HK-2 (cell line): ENCODE results near the gene DBN1.

Experiments
- DNase-seq: peaks from one replicate; pipeline ENCODE4 v3.0.0-alpha.2; 2018; ENCODE audit not compliant: unreplicated experiment

Gene DBN1

DNA sequence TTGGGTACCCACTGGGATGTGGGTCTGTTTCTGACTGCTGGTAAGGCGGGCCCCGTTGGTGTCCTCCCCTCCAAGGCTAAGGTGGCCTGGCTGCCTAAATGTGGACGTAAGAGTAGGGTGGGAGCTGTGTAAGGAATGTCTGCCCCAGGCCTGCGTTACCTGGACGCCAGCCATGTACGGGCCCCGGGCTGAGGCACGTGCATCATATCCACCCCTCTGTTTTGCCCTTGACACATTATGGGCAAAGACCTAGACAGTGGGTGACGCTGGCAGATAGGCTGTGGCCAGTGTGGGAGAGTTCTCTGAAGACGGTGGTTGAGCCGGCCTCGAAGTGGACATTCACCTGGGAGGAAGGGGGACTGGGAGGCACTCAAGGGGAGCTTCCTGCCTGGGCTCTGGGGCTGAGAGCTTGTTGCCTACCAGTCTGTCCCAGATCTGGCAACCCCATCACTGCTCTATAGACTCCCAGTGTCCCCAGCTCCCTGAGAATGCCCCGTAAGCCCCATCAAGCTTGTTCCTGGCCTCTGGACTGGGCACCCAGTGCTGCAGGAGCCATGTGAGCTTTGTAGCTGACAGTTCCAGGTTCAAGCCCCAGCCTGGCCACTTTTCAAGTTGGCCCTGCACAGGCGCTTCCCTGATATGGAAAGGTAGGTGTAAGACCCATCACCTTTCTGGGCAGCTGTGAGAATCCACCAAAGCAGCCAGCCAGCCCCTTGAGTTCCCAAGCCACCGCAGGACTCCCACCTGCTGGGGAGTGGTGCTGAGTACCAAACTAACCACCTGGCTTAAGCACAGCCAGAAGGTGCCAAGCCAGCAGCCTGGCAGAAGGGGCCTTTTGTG lies 30.1 kb downstream of the DBN1 start:
- no peak for DNase-seq

DNA sequence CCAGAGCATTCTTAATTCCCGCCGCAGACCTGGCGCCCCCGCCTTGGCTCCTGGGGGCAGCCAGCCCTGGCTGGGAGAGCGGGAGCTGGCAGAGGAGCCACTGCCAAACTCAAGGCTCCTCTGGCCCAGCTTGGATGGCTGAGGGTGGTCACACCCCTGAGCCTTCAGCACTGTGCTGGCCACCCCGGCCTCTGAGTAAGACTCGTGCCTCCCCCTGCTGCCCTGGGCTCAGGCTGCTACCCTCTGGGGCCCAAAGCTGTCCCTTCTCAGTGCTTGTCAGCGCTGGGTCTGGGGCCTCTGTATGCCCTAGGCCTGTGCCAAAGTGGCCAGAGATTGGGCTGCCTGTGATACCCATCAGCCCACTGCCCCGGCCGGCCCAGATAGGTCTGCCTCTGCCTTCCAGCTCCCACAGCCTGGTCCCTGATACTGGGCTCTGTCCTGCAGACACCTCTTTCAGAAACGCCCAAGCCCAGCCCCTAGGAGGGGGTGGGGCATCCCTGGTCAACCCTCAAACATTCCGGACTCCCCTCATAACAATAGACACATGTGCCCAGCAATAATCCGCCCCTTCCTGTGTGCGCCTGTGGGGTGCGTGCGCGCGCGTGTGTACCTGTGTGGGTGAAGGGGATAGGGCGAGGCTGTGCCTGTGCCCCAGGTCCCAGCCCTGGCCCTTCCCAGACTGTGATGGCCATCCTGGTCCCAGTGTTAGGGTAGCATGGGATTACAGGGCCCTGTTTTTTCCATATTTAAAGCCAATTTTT lies 31.2 kb downstream of the DBN1 start:
- DNase-seq = no peak

DNA sequence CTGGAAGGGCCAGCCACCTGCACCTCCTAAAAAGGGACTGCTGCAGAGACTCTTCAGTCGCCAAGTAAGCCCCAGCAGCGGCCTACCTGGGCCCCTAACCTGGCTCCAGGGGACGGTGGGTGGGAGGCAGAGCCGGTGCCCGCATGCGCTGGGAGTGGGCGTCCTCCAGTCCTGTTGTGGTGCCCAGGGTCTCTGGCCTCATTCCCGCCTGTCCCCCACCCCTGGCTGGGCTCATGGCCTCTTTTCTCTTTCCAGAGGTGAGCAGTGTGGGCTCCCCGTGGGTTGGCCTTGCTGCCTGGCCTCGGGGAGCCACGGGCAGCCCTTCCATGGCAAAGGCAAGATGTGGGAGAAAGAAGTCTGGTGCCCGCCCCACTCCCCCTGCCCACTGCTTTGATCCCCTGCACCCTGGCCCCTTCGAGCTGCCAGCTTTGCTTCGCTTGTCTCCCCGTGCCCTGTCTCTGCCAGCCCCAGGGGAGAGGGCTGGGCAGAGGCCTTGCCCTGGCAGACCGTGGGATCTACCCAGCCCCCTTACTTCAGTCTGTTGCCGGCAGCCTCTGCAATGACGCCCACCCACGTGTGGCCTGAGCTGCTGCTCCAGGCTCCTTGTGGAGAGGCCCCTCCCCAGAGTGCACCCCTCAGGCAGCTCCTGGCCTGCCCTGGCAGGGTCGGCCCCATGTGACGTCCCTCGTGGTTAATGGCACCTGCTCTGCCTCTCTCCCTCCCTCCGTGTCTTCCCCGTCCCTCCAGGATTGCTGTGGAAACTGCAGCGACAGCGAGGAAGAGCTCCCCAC lies 32.2 kb downstream of the DBN1 start:
- DNase-seq = no peak

- DNase-seq = no peak
These were observed 33.0 kb downstream of the DBN1 start for GRCh38 chr5:177440211-177440989.

DNA sequence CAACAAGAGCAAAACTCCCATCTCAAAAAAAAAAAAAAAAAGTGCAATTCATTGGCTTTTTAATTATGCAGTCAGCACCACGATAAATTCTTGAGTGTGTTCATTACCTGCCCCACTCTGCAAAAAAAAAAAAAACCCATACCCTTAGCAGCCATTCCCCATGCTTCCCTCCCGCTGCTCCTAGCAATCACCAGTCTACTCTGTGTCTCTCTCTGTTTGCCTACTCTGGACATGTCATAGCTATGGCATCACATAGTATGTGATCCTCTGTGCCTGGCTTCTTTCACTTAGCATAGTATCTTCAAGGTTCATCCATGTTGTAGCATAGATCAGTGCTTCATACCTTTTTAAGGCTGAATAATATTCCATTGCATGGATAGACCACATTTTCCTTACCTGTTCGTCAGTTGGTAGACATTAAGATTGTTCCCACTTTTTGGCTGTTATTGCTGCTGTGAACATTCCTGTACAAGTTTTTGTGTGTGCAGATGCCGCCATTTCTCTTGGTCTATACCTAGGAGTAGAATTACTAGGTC lies 33.8 kb downstream of the DBN1 start:
- no peak for DNase-seq

DNA sequence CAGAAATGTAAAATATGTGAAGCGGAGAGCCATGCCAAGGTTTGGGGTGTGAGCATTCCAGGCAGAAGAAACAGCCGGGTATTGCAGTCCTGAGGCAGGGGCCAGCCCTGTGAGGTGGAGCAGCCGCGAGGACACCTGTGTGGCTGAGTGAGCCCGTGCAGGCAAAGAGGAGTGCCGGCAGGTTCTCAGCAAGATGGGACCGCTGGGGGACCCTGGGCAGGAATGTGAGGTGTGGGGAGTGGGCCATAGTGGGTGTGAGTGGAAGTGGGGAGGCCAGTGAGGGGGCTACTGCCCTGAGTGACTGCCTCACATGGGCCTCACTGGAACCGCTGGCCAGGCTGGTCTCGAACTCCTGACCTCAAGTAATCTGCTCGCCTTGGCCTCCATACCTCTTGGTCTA lies 35.0 kb downstream of the DBN1 start:
- no peak for DNase-seq

GRCh38 chr5:177437623-177438022 lies 35.8 kb downstream of the DBN1 start:
- peak; percentile 1 for DNase-seq

- DNase-seq = no peak
These were observed 37.4 kb downstream of the DBN1 start for GRCh38 chr5:177435847-177436536.

- DNase-seq = peak; percentile 1
These were observed 38.3 kb downstream of the DBN1 start for GRCh38 chr5:177434942-177435738.

GRCh38 chr5:177434437-177434836 lies 39.0 kb downstream of the DBN1 start:
- DNase-seq = peak; percentile 49

GRCh38 chr5:177433658-177434217 lies 39.7 kb downstream of the DBN1 start:
- DNase-seq = no peak

- no peak for DNase-seq
These were observed 40.4 kb downstream of the DBN1 start for GRCh38 chr5:177432839-177433657.

DNA sequence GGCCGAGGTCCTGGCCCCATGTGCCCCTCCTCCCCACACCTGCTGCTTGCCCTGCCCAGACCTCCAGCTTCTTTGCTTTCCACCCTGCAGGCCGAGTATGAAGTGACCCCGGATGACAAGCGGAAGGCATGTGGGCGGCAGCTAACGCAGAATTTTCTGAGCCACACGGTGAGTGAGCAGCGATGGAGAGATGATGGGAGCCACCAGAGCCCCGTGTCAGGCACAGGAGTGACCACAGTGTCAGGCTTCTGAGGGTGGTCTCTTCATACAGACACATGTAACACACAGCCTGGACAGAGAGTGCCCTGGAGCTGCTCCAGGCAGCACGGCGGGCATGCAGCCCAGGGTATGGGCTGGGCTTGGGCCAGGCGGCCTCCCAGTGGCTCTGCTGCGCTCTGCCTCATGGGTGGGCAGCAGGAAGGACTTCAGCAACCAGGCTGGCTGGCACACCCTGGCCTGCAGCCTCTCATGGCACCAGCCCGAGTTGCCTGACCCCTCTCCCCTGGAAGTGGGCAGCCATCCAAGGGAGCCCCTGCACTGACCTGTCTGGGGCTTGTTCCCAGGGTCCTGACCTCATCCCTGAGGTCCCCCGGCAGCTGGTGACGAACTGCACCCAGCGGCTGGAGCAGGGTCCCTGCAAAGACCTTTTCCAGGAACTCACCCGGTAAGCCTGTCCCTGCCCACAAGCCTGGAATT lies 41.1 kb downstream of the DBN1 start:
- DNase-seq = no peak

- no peak for DNase-seq
These were observed 41.9 kb downstream of the DBN1 start for GRCh38 chr5:177431317-177432142.

GRCh38 chr5:177430972-177431316 lies 42.5 kb downstream of the DBN1 start:
- no peak for DNase-seq

DNA sequence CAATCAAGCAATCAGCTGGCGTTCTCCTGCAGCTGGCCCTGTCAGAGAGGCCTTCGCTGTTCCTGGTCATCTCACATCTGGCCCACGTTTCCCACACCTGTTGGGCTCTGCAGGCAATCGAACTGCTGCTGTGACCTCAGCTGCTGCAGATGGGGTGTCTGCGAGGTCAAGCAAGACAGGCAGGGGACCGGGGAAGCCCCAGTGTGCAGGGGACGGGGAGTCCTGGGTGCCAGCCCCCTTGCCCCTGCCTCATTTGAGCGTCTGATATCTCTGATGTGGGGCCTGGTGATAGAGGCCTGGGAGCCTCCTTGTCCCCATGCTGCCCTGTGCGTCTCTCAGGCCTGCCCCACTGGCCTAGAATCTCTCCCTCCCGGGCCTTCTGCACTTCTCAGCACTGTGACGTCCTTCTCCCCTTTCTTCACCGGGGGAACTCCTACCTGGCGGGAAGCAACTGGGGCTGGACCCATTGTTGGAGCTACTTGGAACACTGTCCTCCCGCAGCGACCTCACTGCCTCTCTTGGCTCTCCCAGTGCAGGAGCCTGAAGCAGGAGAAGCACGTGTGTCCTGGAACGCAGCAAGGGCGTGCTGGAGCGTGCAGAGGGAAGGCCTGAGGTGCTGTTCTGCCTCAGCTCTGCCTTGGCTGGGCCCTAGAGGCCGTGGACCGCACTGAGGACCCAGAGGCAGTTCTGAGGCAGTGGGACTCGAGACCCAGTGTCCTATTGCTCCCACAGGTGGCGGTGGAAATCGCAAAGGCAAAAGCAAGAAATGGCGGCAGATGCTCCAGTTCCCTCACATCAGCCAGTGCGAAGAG lies 43.1 kb downstream of the DBN1 start:
- DNase-seq = no peak
